ENCODE data around the gene TBCD.

The TBCD gene

DNA sequence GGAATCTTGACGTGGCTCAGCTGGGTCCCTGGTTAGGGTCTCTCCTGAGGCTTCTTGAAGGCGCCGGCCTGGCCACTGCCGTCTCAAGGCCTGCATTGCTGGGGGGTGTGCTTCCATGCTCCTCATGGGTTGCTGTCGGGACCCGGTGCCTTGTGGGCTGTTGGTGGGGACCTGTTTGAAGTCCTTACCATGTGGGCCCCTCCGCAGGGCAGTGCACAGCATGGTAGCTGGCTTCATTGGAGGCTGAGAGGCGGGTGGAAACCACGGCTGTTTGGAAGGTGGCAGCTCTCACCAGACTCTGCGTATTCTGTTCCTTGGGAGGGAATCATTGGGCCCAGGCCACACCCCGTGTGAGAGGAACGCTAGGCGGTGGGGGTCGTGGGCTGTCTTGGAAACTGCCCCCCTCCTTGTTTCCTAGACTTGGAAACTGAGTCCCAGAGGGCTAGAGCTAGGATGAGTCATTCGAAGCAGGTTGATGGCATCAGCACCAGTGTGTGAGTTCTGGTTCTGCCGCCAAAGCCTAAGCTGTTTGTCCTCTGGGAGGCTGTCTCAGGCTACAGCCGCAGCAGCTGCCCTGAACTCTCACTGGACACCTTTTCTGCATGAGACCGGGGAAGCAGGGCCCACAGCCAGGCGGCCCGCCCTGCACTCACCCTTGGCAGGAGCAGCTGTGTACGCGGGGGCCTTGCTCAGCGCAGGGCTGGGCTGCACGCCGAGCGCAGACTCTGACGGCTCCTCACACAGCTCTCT lies 52.8 kb downstream of the TBCD start:
- in situ Hi-C loops (cut with MboI; ENCODE audit: low sequenced_read_pairs, unreplicated experiment) = no loop called here
- no peak for DNase-seq (ENCODE audit: low spot score)

DNA sequence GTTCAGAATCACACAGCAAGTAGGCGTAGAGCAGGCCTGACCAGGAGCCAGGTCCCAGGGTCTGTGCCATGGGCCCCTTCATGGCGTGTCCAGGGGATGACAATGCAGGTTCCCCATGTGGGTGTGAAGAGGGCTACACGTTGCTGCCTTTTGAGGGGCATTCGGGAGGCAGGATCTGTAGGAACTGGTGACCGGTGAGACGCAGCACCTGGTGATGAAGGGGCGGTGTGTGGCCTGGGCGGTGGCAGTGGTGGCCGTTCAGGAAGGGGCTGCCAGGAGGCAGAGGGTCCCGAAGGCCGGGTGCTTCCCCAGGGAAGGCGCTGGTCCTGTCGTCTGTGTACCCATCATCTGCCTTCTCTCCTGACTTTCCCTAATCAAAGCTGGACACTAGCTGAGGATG lies 53.4 kb downstream of the TBCD start:
- in situ Hi-C loops (cut with MboI; ENCODE audit: low sequenced_read_pairs, unreplicated experiment) = no loop called here
- DNase-seq (ENCODE audit: low spot score) = no peak
- TF ChIP-seq, protein P1, sequence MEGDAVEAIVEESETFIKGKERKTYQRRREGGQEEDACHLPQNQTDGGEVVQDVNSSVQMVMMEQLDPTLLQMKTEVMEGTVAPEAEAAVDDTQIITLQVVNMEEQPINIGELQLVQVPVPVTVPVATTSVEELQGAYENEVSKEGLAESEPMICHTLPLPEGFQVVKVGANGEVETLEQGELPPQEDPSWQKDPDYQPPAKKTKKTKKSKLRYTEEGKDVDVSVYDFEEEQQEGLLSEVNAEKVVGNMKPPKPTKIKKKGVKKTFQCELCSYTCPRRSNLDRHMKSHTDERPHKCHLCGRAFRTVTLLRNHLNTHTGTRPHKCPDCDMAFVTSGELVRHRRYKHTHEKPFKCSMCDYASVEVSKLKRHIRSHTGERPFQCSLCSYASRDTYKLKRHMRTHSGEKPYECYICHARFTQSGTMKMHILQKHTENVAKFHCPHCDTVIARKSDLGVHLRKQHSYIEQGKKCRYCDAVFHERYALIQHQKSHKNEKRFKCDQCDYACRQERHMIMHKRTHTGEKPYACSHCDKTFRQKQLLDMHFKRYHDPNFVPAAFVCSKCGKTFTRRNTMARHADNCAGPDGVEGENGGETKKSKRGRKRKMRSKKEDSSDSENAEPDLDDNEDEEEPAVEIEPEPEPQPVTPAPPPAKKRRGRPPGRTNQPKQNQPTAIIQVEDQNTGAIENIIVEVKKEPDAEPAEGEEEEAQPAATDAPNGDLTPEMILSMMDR (IDR thresholded peaks at IDR 0.05; ENCODE audit: borderline replicate concordance, control extremely low read depth, extremely low read depth, insufficient read depth, missing control alignments) = no peak

More for the DNA sequence above, 52.8 kb downstream of the TBCD start:
- TF ChIP-seq, protein P1 (IDR thresholded peaks at IDR 0.05; ENCODE audit: borderline replicate concordance, control extremely low read depth, extremely low read depth, insufficient read depth, missing control alignments) = no peak

DNA sequence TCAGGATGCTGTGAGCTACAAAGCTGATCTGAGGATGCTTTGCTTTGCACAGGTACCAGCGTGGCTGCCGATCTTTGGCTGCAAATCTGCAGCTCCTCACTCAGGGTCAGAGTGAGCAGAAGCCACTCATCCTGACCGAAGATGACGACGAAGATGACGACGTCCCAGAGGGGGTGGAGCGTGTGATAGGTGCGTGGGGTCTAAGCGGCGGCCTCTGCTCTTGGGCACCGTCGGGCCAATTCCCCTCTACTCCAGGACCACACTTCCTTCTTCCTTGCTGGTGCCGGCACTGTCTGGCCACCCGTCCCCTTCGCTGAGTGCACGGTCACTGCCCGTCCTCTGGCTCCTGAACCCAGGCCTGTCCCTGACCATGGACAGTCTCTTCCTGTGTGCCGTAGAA lies 54.0 kb downstream of the TBCD start:
- no peak for DNase-seq (ENCODE audit: low spot score)
- TF ChIP-seq, protein P1 (IDR thresholded peaks at IDR 0.05; ENCODE audit: borderline replicate concordance, control extremely low read depth, extremely low read depth, insufficient read depth, missing control alignments) = no peak
- in situ Hi-C loops (cut with MboI; ENCODE audit: low sequenced_read_pairs, unreplicated experiment) = no loop called here

DNA sequence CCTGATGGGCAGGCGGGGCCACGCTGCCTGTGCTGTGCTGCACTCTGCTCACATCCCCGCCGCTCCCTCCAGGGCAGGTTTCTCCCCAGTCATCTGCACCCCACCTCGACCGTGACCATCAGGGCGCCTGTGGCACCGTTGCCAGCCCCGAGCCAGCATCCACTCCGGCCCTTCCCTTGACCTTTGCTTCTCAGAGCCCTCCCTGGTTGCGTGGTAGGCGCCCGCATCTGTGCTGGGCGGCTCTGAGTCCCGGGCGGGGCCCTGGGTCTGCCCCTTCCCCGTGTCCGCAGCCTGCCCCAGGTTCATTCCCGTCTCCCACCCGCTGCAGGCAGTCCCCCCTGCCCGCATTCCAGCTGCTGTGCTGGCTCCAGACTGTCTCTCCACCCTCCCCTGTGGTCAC lies 54.8 kb downstream of the TBCD start:
- in situ Hi-C loops (cut with MboI; ENCODE audit: low sequenced_read_pairs, unreplicated experiment) = no loop called here
- TF ChIP-seq, protein P1 (IDR thresholded peaks at IDR 0.05; ENCODE audit: borderline replicate concordance, control extremely low read depth, extremely low read depth, insufficient read depth, missing control alignments) = no peak

DNA sequence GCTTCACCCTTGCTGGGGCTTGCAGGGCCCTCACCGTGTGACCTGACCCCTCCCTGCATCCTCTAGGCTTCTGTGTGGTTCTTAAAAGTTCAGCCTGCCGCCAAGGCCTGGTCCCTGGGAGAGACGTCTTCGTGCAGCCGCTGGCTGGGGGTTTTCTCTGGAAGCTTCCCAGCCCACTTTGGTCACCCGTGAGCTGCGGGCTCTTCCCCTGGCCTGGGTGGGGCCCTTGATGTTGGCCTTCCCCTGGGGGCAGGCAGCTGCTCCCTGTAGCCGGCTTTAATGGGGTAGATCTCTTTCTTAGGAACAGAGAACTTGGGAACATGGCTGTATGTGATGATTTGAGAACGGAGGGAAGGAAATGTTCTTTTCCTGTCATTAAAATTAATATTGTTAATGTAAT lies 55.2 kb downstream of the TBCD start:
- DNase-seq (ENCODE audit: low spot score) = no peak
- in situ Hi-C loops (cut with MboI; ENCODE audit: low sequenced_read_pairs, unreplicated experiment) = no loop called here
- TF ChIP-seq, protein P1 (IDR thresholded peaks at IDR 0.05; ENCODE audit: borderline replicate concordance, control extremely low read depth, extremely low read depth, insufficient read depth, missing control alignments) = no peak

More for the DNA sequence above, 54.8 kb downstream of the TBCD start:
- DNase-seq (ENCODE audit: low spot score) = no peak

DNA sequence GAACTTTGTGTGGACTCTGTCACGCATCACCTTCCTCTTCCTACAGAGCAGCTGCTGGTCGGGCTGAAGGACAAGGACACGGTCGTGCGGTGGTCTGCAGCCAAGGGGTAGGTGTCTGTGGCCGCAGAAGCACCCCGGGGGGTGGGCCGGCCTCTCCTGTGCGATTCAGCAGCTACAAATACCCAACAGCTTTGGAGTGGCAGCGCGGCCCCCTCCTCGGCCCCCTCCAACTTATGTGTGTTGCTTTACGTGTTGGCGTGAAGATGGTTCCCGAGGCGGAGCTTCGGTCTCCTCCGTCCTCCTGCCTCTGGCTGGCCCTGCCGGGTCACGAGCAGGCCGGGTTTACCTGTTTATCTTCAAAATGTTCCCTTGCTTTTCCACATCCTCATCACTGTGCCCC lies 55.7 kb downstream of the TBCD start:
- in situ Hi-C loops (cut with MboI; ENCODE audit: low sequenced_read_pairs, unreplicated experiment) = no loop called here
- DNase-seq (ENCODE audit: low spot score) = no peak
- TF ChIP-seq, protein P1 (IDR thresholded peaks at IDR 0.05; ENCODE audit: borderline replicate concordance, control extremely low read depth, extremely low read depth, insufficient read depth, missing control alignments) = no peak

Measured in GM13976 (cell line).